Nephron (organoid): Measurements from ENCODE around the gene MLEC.

Source experiments
- H3K27ac Mint-ChIP-seq, 3 experiments: 2 replicates each; pipeline ENCODE4 v1.8.0; 2020; ENCODE audit warnings: mixed read lengths in 3 of 3, mild to moderate bottlenecking in 2 of 3, moderate library complexity in 1 of 3
- H3K27me3 Mint-ChIP-seq: 2 replicates; pipeline ENCODE4 v1.8.0; 2021; ENCODE audit warnings: low read depth, mild to moderate bottlenecking, moderate library complexity, mixed read lengths
- H3K36me3 Mint-ChIP-seq: 2 replicates; pipeline ENCODE4 v1.8.0; 2020; ENCODE audit warnings: low read depth, mixed read lengths
- H3K4me1 Mint-ChIP-seq: 2 replicates; pipeline ENCODE4 v1.8.0; 2020; ENCODE audit warnings: mixed read lengths
- H3K4me3 Mint-ChIP-seq, 3 experiments: 2 replicates each; pipeline ENCODE4 v1.8.0; 2020; ENCODE audit warnings: mild to moderate bottlenecking in 3 of 3, mixed read lengths in 3 of 3, moderate library complexity in 2 of 3
- H3K9me3 Mint-ChIP-seq: 2 replicates; pipeline ENCODE4 v1.8.0; 2020; ENCODE audit warnings: mixed read lengths
- TF ChIP-seq, protein P1 (sequence below), 3 experiments: fragments of 200-600 bp; sonication (generic); IDR thresholded peaks; one replicate each; pipeline ENCODE4 v1.5.0; 2021; ENCODE audit warnings: antibody characterized with exemption in 3 of 3; ENCODE audit not compliant: unreplicated experiment in 3 of 3

MLEC gene

GRCh38 chr12:120733574-120733973, 46.6 kb downstream of the MLEC start:
- Mint-ChIP-seq H3K27ac (no peak overlapping the region), H3K4me1 (no peaks in the 10 kb centered on the region), H3K27me3 (no peaks in the 10 kb centered on the region), H3K4me3 (no peak overlapping the region), H3K9me3 (no peaks in the 10 kb centered on the region), H3K36me3 (peaks cover 26% of the 10 kb centered on the region)
- TF ChIP-seq, protein P1, sequence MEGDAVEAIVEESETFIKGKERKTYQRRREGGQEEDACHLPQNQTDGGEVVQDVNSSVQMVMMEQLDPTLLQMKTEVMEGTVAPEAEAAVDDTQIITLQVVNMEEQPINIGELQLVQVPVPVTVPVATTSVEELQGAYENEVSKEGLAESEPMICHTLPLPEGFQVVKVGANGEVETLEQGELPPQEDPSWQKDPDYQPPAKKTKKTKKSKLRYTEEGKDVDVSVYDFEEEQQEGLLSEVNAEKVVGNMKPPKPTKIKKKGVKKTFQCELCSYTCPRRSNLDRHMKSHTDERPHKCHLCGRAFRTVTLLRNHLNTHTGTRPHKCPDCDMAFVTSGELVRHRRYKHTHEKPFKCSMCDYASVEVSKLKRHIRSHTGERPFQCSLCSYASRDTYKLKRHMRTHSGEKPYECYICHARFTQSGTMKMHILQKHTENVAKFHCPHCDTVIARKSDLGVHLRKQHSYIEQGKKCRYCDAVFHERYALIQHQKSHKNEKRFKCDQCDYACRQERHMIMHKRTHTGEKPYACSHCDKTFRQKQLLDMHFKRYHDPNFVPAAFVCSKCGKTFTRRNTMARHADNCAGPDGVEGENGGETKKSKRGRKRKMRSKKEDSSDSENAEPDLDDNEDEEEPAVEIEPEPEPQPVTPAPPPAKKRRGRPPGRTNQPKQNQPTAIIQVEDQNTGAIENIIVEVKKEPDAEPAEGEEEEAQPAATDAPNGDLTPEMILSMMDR (IDR thresholded peaks at IDR 0.05; ENCODE audit: unreplicated experiment in 3 of 3) = no peak

DNA sequence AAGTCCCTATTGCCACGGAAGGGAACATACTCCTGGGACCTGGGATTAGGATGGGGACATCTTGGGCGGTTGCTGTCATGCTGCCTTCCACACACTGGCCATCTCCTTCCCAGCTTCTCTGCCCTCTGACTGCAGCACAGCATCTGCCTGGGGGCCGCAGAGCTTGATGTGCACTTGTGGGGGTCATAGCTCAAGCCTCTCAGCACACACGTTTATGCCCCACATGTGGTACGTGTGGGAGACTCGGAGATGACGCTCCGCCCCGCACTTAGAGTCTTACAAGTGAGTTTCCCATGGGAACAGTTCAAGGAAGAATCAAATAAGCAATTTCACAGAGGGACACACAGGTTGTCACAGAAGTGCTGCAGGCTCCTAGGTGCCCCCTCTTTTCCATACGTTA, 47.3 kb downstream of the MLEC start:
- H3K27ac Mint-ChIP-seq = no peak overlapping the region
- no peaks in the 10 kb centered on the region for H3K4me1 Mint-ChIP-seq
- H3K9me3 Mint-ChIP-seq = no peaks in the 10 kb centered on the region
- TF ChIP-seq, protein P1 (IDR thresholded peaks at IDR 0.05; ENCODE audit: unreplicated experiment in 3 of 3) = no peak
- no peaks in the 10 kb centered on the region for H3K27me3 Mint-ChIP-seq
- peaks cover 26% of the 10 kb centered on the region for H3K36me3 Mint-ChIP-seq
- H3K4me3 Mint-ChIP-seq = no peak overlapping the region

GRCh38 chr12:120735181-120735580, 48.2 kb downstream of the MLEC start:
- peaks cover 19% of the 10 kb centered on the region for H3K36me3 Mint-ChIP-seq
- no peaks in the 10 kb centered on the region for H3K27me3 Mint-ChIP-seq
- TF ChIP-seq, protein P1 (IDR thresholded peaks at IDR 0.05; ENCODE audit: unreplicated experiment in 3 of 3) = no peak
- no peaks in the 10 kb centered on the region for H3K4me1 Mint-ChIP-seq
- H3K4me3 Mint-ChIP-seq = no peak overlapping the region
- no peaks in the 10 kb centered on the region for H3K9me3 Mint-ChIP-seq
- H3K27ac Mint-ChIP-seq = no peak overlapping the region

DNA sequence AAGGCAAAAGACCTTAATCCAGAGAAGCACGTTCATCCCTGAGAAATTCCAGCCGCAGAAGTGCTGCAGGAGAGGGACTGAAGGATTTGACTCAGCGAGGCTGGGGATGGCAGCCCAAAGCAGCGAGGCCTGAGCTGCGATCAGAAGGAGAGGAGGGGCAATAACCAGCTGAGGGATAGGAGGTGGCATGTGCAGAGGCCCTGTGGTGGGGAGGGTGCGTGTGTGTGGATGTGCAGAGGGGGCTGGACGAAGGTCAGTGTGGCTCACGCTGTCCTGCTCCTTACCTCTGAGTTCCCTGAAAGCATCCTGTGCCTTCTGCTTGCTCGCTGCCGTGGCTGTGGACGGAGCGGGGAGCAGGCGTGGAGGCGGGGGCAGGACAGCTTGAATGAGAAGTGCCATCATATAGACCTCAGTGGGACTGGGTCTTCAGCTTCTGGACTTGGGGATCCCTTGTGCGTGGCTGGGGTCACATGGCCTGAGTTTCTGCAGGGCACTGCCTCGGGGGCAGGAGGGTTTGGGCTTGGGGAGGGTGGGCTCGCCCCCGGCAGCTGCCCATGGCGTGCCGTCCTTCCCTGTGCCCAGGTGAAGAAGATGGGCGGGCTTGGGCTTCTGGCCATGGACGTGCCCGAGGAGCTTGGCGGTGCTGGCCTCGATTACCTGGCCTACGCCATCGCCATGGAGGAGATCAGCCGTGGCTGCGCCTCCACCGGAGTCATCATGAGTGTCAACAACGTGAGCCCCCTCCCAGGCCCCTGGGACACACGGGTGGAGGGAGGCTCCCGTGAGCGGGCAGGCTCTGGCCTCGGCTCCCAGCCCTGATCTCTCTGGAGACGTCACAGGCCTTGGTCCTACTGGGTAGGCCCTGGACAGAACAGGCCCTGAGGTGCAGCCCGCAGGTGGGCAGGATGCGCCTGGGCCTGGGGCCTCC, 49.7 kb downstream of the MLEC start:
- Mint-ChIP-seq H3K4me3 (no peak overlapping the region), H3K27me3 (no peaks in the 10 kb centered on the region), H3K27ac (no peak overlapping the region), H3K36me3 (peaks cover 13% of the 10 kb centered on the region), H3K9me3 (no peaks in the 10 kb centered on the region), H3K4me1 (no peaks in the 10 kb centered on the region)
- TF ChIP-seq, protein P1 (IDR thresholded peaks at IDR 0.05; ENCODE audit: unreplicated experiment in 3 of 3) = no peak

DNA sequence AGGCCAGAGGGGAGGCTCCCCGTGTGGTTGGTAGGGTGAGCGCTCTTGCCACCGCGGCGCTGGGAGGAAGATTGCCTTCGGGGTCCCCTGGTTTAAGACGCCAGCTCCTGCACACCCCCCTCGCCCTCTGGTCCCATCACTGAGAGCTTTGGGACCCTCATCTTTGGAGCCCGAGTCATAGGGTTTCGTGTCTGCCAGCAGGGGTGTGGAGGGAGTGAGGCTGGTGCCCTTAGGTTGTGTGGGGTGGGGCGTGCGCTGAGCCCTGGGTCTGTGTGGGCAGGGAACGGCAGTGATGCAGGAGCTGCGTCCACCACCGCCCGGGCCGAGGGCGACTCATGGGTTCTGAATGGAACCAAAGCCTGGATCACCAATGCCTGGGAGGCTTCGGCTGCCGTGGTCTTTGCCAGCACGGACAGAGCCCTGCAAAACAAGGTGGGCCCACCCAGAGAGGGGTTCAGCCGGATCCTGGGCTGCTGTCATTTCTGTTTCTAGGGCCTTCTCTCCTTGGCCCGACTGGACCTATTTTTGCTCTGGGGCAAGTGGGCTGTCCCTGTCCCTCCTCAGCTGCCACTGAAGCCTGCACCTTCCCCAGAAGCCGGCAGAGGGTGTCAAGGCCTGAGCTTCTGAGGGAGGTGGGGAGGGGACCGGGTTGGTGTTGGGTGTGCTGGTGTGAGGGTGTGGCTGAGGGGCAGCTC, 50.8 kb downstream of the MLEC start:
- Mint-ChIP-seq H3K27me3 (no peaks in the 10 kb centered on the region), H3K9me3 (no peaks in the 10 kb centered on the region), H3K4me1 (peaks cover 4% of the 10 kb centered on the region), H3K27ac (no peak overlapping the region), H3K36me3 (peaks cover 13% of the 10 kb centered on the region), H3K4me3 (no peak overlapping the region)
- TF ChIP-seq, protein P1 (IDR thresholded peaks at IDR 0.05; ENCODE audit: unreplicated experiment in 3 of 3) = peak; percentile 21 to 27 (median 23)
